HEK293T (cell line): ENCODE data around the gene EFNA3.
A peak's percentile ranks its signal among the peaks of the same experiment; 100 is the strongest.

Source experiments
- CTCF ChIA-PET: fragments of 350-600 bp; formaldehyde crosslinking; extraction: SDS; loops from one replicate; lab custom pipeline; 2021; ENCODE audit warnings: antibody characterized with exemption, inconsistent platforms; lab: Yijun Ruan, JAX
- POLR2A ChIA-PET: fragments of 350-600 bp; formaldehyde crosslinking; extraction: SDS; loops from one replicate; lab custom pipeline; 2020; ENCODE audit warnings: antibody characterized with exemption, inconsistent platforms; lab: Yijun Ruan, JAX
- DNase-seq: peaks from one replicate; pipeline ENCODE4 v3.0.0; 2012; ENCODE audit warnings: mixed read lengths; ENCODE audit errors: extremely low spot score
- ARNT ChIP-seq: fragments of 450-650 bp; IDR thresholded peaks from 2 replicates; pipeline ENCODE4 v1.6.1; 2017; ENCODE audit warnings: mild to moderate bottlenecking
- BHLHE40 ChIP-seq: fragments of 450-650 bp; IDR thresholded peaks from 2 replicates; pipeline ENCODE4 v1.6.1; 2016; ENCODE audit warnings: mild to moderate bottlenecking, moderate library complexity, borderline replicate concordance
- CTBP1 ChIP-seq: fragments of 450-650 bp; IDR thresholded peaks from 2 replicates; pipeline ENCODE4 v1.6.1; 2016; ENCODE audit warnings: borderline replicate concordance
- ELF4 ChIP-seq: fragments of 450-650 bp; IDR thresholded peaks from 2 replicates; pipeline ENCODE4 v1.6.1; 2017; ENCODE audit warnings: antibody characterized with exemption
- FOXA1 ChIP-seq: fragments of 450-650 bp; IDR thresholded peaks from 2 replicates; pipeline ENCODE4 v1.6.1; 2016; ENCODE audit warnings: mild to moderate bottlenecking
- FOXK2 ChIP-seq: fragments of 450-650 bp; IDR thresholded peaks from 2 replicates; pipeline ENCODE4 v1.6.1; 2016; ENCODE audit warnings: mild to moderate bottlenecking
- FOXM1 ChIP-seq: fragments of 450-650 bp; IDR thresholded peaks from 2 replicates; pipeline ENCODE4 v1.6.1; 2017; ENCODE audit warnings: mild to moderate bottlenecking, borderline replicate concordance
- HDGF ChIP-seq: fragments of 450-650 bp; IDR thresholded peaks from 2 replicates; pipeline ENCODE4 v1.6.1; 2017; ENCODE audit warnings: antibody characterized with exemption, borderline replicate concordance
- L3MBTL2 ChIP-seq: fragments of 450-650 bp; conservative IDR thresholded peaks from 2 replicates; pipeline ENCODE4 v1.6.1; 2016; ENCODE audit warnings: mild to moderate bottlenecking
- LEF1 ChIP-seq: fragments of 450-650 bp; IDR thresholded peaks from 2 replicates; pipeline ENCODE4 v1.6.1; 2017; ENCODE audit warnings: mild to moderate bottlenecking, borderline replicate concordance
- NFRKB ChIP-seq: fragments of 450-650 bp; IDR thresholded peaks from 2 replicates; pipeline ENCODE4 v1.6.1; 2016; ENCODE audit warnings: mild to moderate bottlenecking, moderate library complexity
- SP1 ChIP-seq: fragments of 450-650 bp; IDR thresholded peaks from 2 replicates; pipeline ENCODE4 v1.6.1; 2017
- SUZ12 ChIP-seq: fragments of 450-650 bp; IDR thresholded peaks from 2 replicates; pipeline ENCODE4 v1.6.1; 2016; ENCODE audit warnings: mild to moderate bottlenecking
- TARDBP ChIP-seq: fragments of 450-650 bp; IDR thresholded peaks from 2 replicates; pipeline ENCODE4 v1.6.1; 2016
- ZNF384 ChIP-seq: fragments of 450-650 bp; IDR thresholded peaks from 2 replicates; pipeline ENCODE4 v1.6.1; 2016
- TF ChIP-seq, protein P1 (sequence below): fragments of 450-650 bp; IDR thresholded peaks from 2 replicates; pipeline ENCODE4 v1.6.1; 2016

EFNA3 gene

GRCh38 chr1:155044365-155044764 is 34.3 kb upstream of the EFNA3 start:
- DNase-seq, result no peak
- ChIA-PET POLR2A (interaction anchor here (0.6 to 2.3 kb wide), 8 partner anchors 9 to 129 kb away, joined by 3 to 7 read pairs (median 3); partner anchors contain the start of genes KRTCAP2 and PYGO2), CTCF (interaction anchor here (0.8 to 6.5 kb wide), 7 partner anchors 9 to 485 kb away, joined by 3 to 33 read pairs (median 5); no protein-coding TSS in a partner anchor)
- no peak for TF ChIP-seq LEF1
- TF ChIP-seq, protein P1, sequence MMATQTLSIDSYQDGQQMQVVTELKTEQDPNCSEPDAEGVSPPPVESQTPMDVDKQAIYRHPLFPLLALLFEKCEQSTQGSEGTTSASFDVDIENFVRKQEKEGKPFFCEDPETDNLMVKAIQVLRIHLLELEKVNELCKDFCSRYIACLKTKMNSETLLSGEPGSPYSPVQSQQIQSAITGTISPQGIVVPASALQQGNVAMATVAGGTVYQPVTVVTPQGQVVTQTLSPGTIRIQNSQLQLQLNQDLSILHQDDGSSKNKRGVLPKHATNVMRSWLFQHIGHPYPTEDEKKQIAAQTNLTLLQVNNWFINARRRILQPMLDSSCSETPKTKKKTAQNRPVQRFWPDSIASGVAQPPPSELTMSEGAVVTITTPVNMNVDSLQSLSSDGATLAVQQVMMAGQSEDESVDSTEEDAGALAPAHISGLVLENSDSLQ, result no peak
- TF ChIP-seq HDGF, result no peak
- TF ChIP-seq ELF4, result no peak
- TF ChIP-seq TARDBP, result no peak
- no peak for TF ChIP-seq NFRKB
- no peak for TF ChIP-seq CTBP1
- TF ChIP-seq SP1, result no peak
- TF ChIP-seq SUZ12, result no peak

DNA sequence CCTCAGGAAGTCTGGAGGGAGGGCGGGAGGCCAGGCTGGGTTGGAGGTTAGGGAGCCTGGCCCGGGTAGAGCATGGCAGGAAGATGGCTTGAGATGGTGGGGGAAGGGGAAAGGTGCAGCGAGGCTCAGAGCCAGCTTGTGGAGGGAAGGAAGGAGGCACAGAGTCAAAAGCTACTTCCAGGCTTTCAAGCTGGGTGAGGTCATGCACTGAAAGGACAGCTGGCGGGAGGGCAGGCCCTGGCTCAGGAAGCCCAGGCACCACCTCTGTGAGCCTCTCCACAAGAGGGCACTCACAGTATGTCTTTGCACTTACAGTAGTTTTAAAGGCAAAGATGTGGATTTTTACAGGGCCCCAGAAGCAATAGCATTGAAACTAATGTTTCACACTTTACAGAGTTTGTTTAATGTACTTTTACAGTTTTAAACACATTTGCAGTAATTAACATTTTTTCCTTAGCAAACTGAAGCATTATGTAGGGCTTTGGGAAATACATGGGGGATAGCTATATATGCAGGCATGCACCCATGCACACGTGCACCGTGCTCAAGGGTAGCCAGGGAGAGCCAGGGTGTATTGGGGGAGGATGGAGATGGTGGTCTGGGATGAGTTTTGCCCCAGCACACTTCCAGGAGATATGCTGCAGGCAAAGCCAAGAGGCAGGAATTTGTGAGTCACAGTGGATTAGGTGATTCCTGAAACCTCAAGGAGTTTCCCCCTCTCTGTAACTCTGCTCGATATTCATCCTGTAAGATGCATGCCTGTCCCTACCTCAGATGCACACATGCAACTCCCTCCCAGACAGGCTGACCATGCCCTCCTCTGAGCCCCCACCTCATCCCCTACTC is 33.6 kb upstream of the EFNA3 start:
- POLR2A ChIA-PET, result interaction anchor here (1.0 to 2.3 kb wide), 7 partner anchors 9 to 128 kb away, joined by 3 to 7 read pairs (median 3); partner anchors contain the start of genes KRTCAP2 and PYGO2
- TF ChIP-seq FOXA1 (no peak), FOXK2 (no peak), TARDBP (no peak), ELF4 (no peak), BHLHE40 (no peak), HDGF (no peak), CTBP1 (no peak), FOXM1 (no peak), ARNT (no peak), ZNF384 (no peak), SP1 (no peak), NFRKB (no peak)

DNA sequence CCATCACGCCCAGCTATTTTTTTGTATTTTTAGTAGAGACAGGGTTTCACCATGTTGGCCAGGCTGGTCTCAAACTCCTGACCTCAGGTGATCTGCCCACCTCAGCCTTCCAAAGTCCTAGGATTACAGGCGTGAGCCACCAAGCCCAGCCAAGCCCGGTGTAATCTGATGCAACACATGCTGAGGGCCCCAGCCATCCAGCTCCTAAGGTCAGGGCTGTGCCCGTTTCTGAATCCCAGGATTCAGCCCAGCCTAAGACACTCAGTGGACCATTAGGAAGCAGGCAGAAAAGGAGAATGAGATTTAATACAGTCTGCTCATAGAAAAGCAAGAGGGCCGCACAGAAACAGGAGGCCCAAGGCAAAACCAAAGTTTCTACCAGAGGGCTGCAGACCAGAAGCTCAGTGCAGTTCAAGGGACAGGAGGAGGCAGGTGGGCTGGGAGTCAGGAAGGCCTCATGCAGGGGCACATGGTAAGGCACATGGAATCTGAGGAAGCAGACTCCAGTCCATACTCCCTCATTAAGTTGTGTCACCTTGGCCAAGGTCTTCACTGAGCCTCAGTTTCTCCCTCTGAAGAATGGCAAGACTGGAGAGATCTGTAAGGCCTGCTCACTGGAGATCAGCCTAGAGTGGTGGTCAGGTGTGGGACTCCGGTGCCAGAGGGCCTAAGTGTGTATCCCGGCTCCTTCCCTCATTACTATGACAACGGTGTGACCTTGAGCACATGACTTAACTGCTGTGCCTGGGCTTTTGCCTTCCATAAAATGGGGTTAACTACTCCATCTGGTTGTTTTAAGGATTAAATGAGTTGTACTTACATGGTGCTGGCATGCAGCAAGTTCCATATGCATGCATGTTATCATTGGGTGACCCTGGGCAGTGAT is 29.9 kb upstream of the EFNA3 start:
- TF ChIP-seq, protein P1, result no peak
- TF ChIP-seq FOXA1 (no peak), ZNF384 (no peak), L3MBTL2 (no peak), FOXM1 (no peak), SP1 (no peak), CTBP1 (no peak), FOXK2 (no peak), NFRKB (no peak), LEF1 (no peak)
- ChIA-PET CTCF (interaction anchor here (0.5 to 6.5 kb wide), 7 partner anchors 10 to 408 kb away, joined by 3 to 33 read pairs (median 4); partner anchors contain the start of genes PBXIP1 and PYGO2), POLR2A (interaction anchor here (0.6 to 1.2 kb wide), 2 partner anchors 38 to 49 kb away, joined by 3 to 4 read pairs; no protein-coding TSS in a partner anchor)
- no peak for DNase-seq

More for the DNA sequence above, 33.6 kb upstream of the EFNA3 start:
- DNase-seq, result peak; percentile 82
- CTCF ChIA-PET, result interaction anchor here (0.6 to 6.5 kb wide), 11 partner anchors 9 to 375 kb away, joined by 3 to 33 read pairs (median 5); no protein-coding TSS in a partner anchor

GRCh38 chr1:155049651-155050559 is 28.7 kb upstream of the EFNA3 start:
- TF ChIP-seq TARDBP, result no peak
- TF ChIP-seq, protein P1, result peak; percentile 35; the same call in 1 of the 2 replicates
- ChIA-PET CTCF (interaction anchor here (0.5 to 1.4 kb wide), 9 partner anchors 9 to 409 kb away, joined by 3 to 9 read pairs (median 3); partner anchors contain the start of gene PBXIP1), POLR2A (interaction anchor here (0.6 to 2.4 kb wide), 10 partner anchors 9 to 144 kb away, joined by 3 to 11 read pairs (median 5); partner anchors contain the start of genes KRTCAP2 and TRIM46)
- DNase-seq, result no peak
